Raji (cell line): ENCODE measurements around the gene GDI2.

ENCODE experiments used
- POLR2A ChIP-seq: IDR thresholded peaks from 2 replicates; pipeline ENCODE4 v1.6.1; 2011; ENCODE audit warnings: low read depth, low read length, control low read depth; ENCODE audit not compliant: insufficient read depth

GDI2 gene

GRCh38 chr10:5813341-5814109 lies at the start of gene GDI2:
GDI2 (minus strand) TSS chr10:5813434; CDS start chr10:5813258, 176 bp downstream.
- TF ChIP-seq POLR2A, result peak; percentile 84

GRCh38 chr10:5862360-5862961 lies 49.2 kb upstream of the GDI2 start:
- TF ChIP-seq POLR2A, result no peak

- no peak for TF ChIP-seq POLR2A
Measured at GRCh38 chr10:5860066-5860465, 46.8 kb upstream of the GDI2 start.

GRCh38 chr10:5858811-5859210 lies 45.6 kb upstream of the GDI2 start:
- no peak for TF ChIP-seq POLR2A

- no peak for TF ChIP-seq POLR2A
Measured at GRCh38 chr10:5856701-5857004, 43.4 kb upstream of the GDI2 start.

GRCh38 chr10:5855979-5856700 lies 42.9 kb upstream of the GDI2 start:
- TF ChIP-seq POLR2A, result no peak

GRCh38 chr10:5854131-5854475 lies 40.9 kb upstream of the GDI2 start:
- no peak for TF ChIP-seq POLR2A

GRCh38 chr10:5844345-5845055 lies 31.3 kb upstream of the GDI2 start:
- TF ChIP-seq POLR2A, result no peak

- no peak for TF ChIP-seq POLR2A
Measured at GRCh38 chr10:5843686-5844344, 30.6 kb upstream of the GDI2 start.

GRCh38 chr10:5841965-5842364 lies 28.7 kb upstream of the GDI2 start:
- TF ChIP-seq POLR2A, result no peak

- peak; percentile 85 for TF ChIP-seq POLR2A
Measured at GRCh38 chr10:5840314-5841307, 27.4 kb upstream of the GDI2 start.

GRCh38 chr10:5835446-5836095 lies 22.3 kb upstream of the GDI2 start:
- TF ChIP-seq POLR2A, result no peak

- no peak for TF ChIP-seq POLR2A
Measured at GRCh38 chr10:5833814-5834213, 20.6 kb upstream of the GDI2 start.
